Measurements from ENCODE around the gene ETV6. TPM values are rescaled to one million over a fixed set of nuclear protein-coding genes. Genes with fewer than 3 reads are reported as not detected.

The ETV6 gene
- total RNA-seq, 1 donor from 2014 or later = 16.9 TPM

- intact Hi-C loops (cut with micrococcal nuclease) = no loop called here
- TF ChIP-seq CTCF (IDR thresholded peaks at IDR 0.05; ENCODE audit: borderline replicate concordance) = no peak
- Histone ChIP-seq H3K4me3 (no peak overlapping the region), H3K9me3 (replicated peaks) (no peaks in the 10 kb centered on the region), H3K4me1 (peaks cover 82% of the 10 kb centered on the region), H3K27me3 (ENCODE audit: low read depth) (no peaks in the 10 kb centered on the region), H3K27ac (replicated peaks) (peak overlapping the region; percentile 39), H3K36me3 (no peaks in the 10 kb centered on the region)
- no peak for DNase-seq
Measured at GRCh38 chr12:11797317-11797913, 147.9 kb downstream of the ETV6 start.

- intact Hi-C loops (cut with micrococcal nuclease) = no loop called here
- no peak for TF ChIP-seq CTCF (IDR thresholded peaks at IDR 0.05; ENCODE audit: borderline replicate concordance)
- Histone ChIP-seq H3K9me3 (replicated peaks) (no peaks in the 10 kb centered on the region), H3K4me1 (peaks cover 74% of the 10 kb centered on the region), H3K4me3 (no peak overlapping the region), H3K27me3 (ENCODE audit: low read depth) (no peaks in the 10 kb centered on the region), H3K27ac (replicated peaks) (peak overlapping the region; percentile 39), H3K36me3 (no peaks in the 10 kb centered on the region)
- DNase-seq = no peak
Measured at GRCh38 chr12:11798006-11798708, 148.7 kb downstream of the ETV6 start.

GRCh38 chr12:11798856-11799501 is 149.5 kb downstream of the ETV6 start:
- intact Hi-C loops (cut with micrococcal nuclease) = no loop called here
- no peak for TF ChIP-seq CTCF (IDR thresholded peaks at IDR 0.05; ENCODE audit: borderline replicate concordance)
- Histone ChIP-seq H3K4me1 (peaks cover 66% of the 10 kb centered on the region), H3K27ac (replicated peaks) (peak overlapping the region; percentile 21), H3K36me3 (no peaks in the 10 kb centered on the region), H3K9me3 (replicated peaks) (no peaks in the 10 kb centered on the region), H3K27me3 (ENCODE audit: low read depth) (no peaks in the 10 kb centered on the region), H3K4me3 (no peak overlapping the region)
- DNase-seq = no peak

GRCh38 chr12:11799502-11799873 is 150.0 kb downstream of the ETV6 start:
- no peaks in the 10 kb centered on the region for H3K27me3 ChIP-seq (ENCODE audit: low read depth)
- no peaks in the 10 kb centered on the region for H3K36me3 ChIP-seq
- H3K9me3 ChIP-seq (replicated peaks) = no peaks in the 10 kb centered on the region
- peaks cover 61% of the 10 kb centered on the region for H3K4me1 ChIP-seq
- intact Hi-C loops (cut with micrococcal nuclease) = no loop called here
- TF ChIP-seq CTCF (IDR thresholded peaks at IDR 0.05; ENCODE audit: borderline replicate concordance) = no peak
- no peak for DNase-seq
- H3K27ac ChIP-seq (replicated peaks) = peak overlapping the region; percentile 21
- no peak overlapping the region for H3K4me3 ChIP-seq

GRCh38 chr12:11801643-11802042 is 152.2 kb downstream of the ETV6 start:
- no peak overlapping the region for H3K27ac ChIP-seq (replicated peaks)
- H3K4me1 ChIP-seq = peaks cover 39% of the 10 kb centered on the region
- intact Hi-C loops (cut with micrococcal nuclease) = no loop called here

More at GRCh38 chr12:11801643-11802042, 152.2 kb downstream of the ETV6 start:
- TF ChIP-seq CTCF (IDR thresholded peaks at IDR 0.05; ENCODE audit: borderline replicate concordance) = no peak
- no peak for DNase-seq
- no peaks in the 10 kb centered on the region for H3K36me3 ChIP-seq
- H3K4me3 ChIP-seq = no peak overlapping the region
- no peaks in the 10 kb centered on the region for H3K27me3 ChIP-seq (ENCODE audit: low read depth)
- H3K9me3 ChIP-seq (replicated peaks) = no peaks in the 10 kb centered on the region

Data from left ventricle myocardium inferior (tissue), 1 donor.